ENCODE results near the gene SPDEF. TPM values are rescaled to one million over a fixed set of nuclear protein-coding genes. Genes with fewer than 3 reads are reported as not detected.

Gene SPDEF
- total and polyA plus RNA-seq, 7 donors = 0.71 to 101 (median 67.4) TPM; not detected in 3

GRCh38 chr6:34490390-34491090 lies 65.6 kb downstream of the SPDEF start:
- 79 to 86% methylated on average over 20 of the region's 20 CpGs for WGBS, 2 donors
- DNase-seq = peak; percentile 38
- peak overlapping the region in 3 of 4 donors; percentile 5 to 27 (median 21) for H3K4me3 ChIP-seq

GRCh38 chr6:34489207-34489805 lies 66.8 kb downstream of the SPDEF start:
- intact Hi-C loops (cut with DNase I) = no loop called here
- Histone ChIP-seq H3K4me1 (peaks cover 0 to 10% (median 4%) of the 10 kb centered on the region in 4 donors), H3K9me3 (no peaks in the 10 kb centered on the region), H3K27ac (no peak overlapping the region), H3K4me3 (no peak overlapping the region), H3K36me3 (no peaks in the 10 kb centered on the region), H3K27me3 (no peaks in the 10 kb centered on the region)
- 78 to 84% methylated on average over 9 of the region's 9 CpGs for WGBS, 2 donors
- TF ChIP-seq CTCF (IDR thresholded peaks at IDR 0.05) (no peak), POLR2AphosphoS5 (IDR thresholded peaks at IDR 0.05) (no peak), EP300 (IDR thresholded peaks at IDR 0.05) (no peak), POLR2A (IDR thresholded peaks at IDR 0.05) (no peak)
- DNase-seq = peak; percentile 48

More at GRCh38 chr6:34490390-34491090, 65.6 kb downstream of the SPDEF start:
- H3K27me3 ChIP-seq = no peaks in the 10 kb centered on the region
- no peaks in the 10 kb centered on the region for H3K36me3 ChIP-seq
- no peak for TF ChIP-seq EP300 (IDR thresholded peaks at IDR 0.05)
- intact Hi-C loops (cut with DNase I) = no loop called here
- peaks cover 0 to 10% (median 4%) of the 10 kb centered on the region in 4 donors for H3K4me1 ChIP-seq
- H3K9me3 ChIP-seq = no peaks in the 10 kb centered on the region
- H3K27ac ChIP-seq = peak overlapping the region in 3 of 4 donors; percentile 6 to 60 (median 57)

Other genes with a start within 250 kb of the SPDEF start
- 10 to 100 TPM; 31.4 to 45.7 (median 37.5) TPM for gene NUDT3, start 163.7 kb downstream of the SPDEF start, total RNA-seq
- gene NUDT3, start 163.7 kb downstream of the SPDEF start, polyA plus RNA-seq = 10 to 100 TPM in 2 of 3 donors, 1 to 10 TPM in 1; 6.0 to 12.2 (median 10.8) TPM
- 1,000 to 10,000 TPM; 2,556 to 7,534 (median 4,475) TPM for gene RPS10, start 130.3 kb downstream of the SPDEF start, total RNA-seq
- 1,000 to 10,000 TPM; 2,796 to 4,045 (median 3,510) TPM for gene RPS10, start 130.3 kb downstream of the SPDEF start, polyA plus RNA-seq
- 1 to 10 TPM in 1 of 4 donors, under 1 TPM in 3; 0.36 to 1.9 (median 0.59) TPM for gene PACSIN1, start 90.3 kb downstream of the SPDEF start, total RNA-seq
- gene PACSIN1, start 90.3 kb downstream of the SPDEF start, polyA plus RNA-seq = under 1 TPM in 1 of 3 donors, not detected in 2; 0.89 TPM
- 10 to 100 TPM; 56.3 to 79.3 (median 78.4) TPM for gene ILRUN, start 140.4 kb upstream of the SPDEF start, total RNA-seq
- gene ILRUN, start 140.4 kb upstream of the SPDEF start, polyA plus RNA-seq = 10 to 100 TPM; 35.4 to 62.7 (median 51.6) TPM
- gene SNRPC, start 201.2 kb upstream of the SPDEF start, total RNA-seq = 10 to 100 TPM; 48.2 to 69.3 (median 58.6) TPM
- gene SNRPC, start 201.2 kb upstream of the SPDEF start, polyA plus RNA-seq = 100 to 1,000 TPM; 111 to 146 (median 117) TPM
- 10 to 100 TPM in 1 of 4 donors, 1 to 10 TPM in 3; 6.7 to 11.6 (median 7.2) TPM for gene BLTP3A, start 235.8 kb upstream of the SPDEF start, total RNA-seq
- 1 to 10 TPM in 2 of 3 donors, under 1 TPM in 1; 0.60 to 5.3 (median 1.2) TPM for gene BLTP3A, start 235.8 kb upstream of the SPDEF start, polyA plus RNA-seq

All from sigmoid colon (tissue), 7 donors.